Measurements from ENCODE around the gene FUOM. TPM values are rescaled to one million over a fixed set of nuclear protein-coding genes. Genes with fewer than 3 reads are reported as not detected.

FUOM gene
- total RNA-seq, 1 experiment from 2014 or later, result 4.7 TPM

- no peak for DNase-seq (ENCODE audit: low spot score)
Measured at GRCh38 chr10:133351408-133352318, 6.2 kb downstream of the FUOM start.

- DNase-seq (ENCODE audit: low spot score), result no peak
Measured at GRCh38 chr10:133350950-133351329, 6.9 kb downstream of the FUOM start.

GRCh38 chr10:133350283-133350949 lies 7.4 kb downstream of the FUOM start:
- DNase-seq (ENCODE audit: low spot score), result no peak

- no peak for DNase-seq (ENCODE audit: low spot score)
Measured at GRCh38 chr10:133349577-133350011, 8.2 kb downstream of the FUOM start.

GRCh38 chr10:133349160-133349568 lies 8.7 kb downstream of the FUOM start:
- DNase-seq (ENCODE audit: low spot score), result no peak

- no peak for DNase-seq (ENCODE audit: low spot score)
Measured at GRCh38 chr10:133347710-133348517, 9.9 kb downstream of the FUOM start.

GRCh38 chr10:133346413-133346812 lies 11.4 kb downstream of the FUOM start:
- DNase-seq (ENCODE audit: low spot score), result no peak

GRCh38 chr10:133344236-133344635 lies 13.6 kb downstream of the FUOM start:
- DNase-seq (ENCODE audit: low spot score), result no peak

- DNase-seq (ENCODE audit: low spot score), result no peak
Measured at GRCh38 chr10:133343558-133343957, 14.3 kb downstream of the FUOM start.

GRCh38 chr10:133342942-133343341 lies 14.9 kb downstream of the FUOM start:
- no peak for DNase-seq (ENCODE audit: low spot score)

GRCh38 chr10:133341983-133342382 lies 15.8 kb downstream of the FUOM start:
- no peak for DNase-seq (ENCODE audit: low spot score)

GRCh38 chr10:133339708-133340380 lies 18.0 kb downstream of the FUOM start:
- no peak for DNase-seq (ENCODE audit: low spot score)

- DNase-seq (ENCODE audit: low spot score), result no peak
Measured at GRCh38 chr10:133338080-133339071, 19.4 kb downstream of the FUOM start.

- no peak for DNase-seq (ENCODE audit: low spot score)
Measured at GRCh38 chr10:133337370-133337725, 20.5 kb downstream of the FUOM start.

- DNase-seq (ENCODE audit: low spot score), result no peak
Measured at GRCh38 chr10:133336577-133337369, 21.0 kb downstream of the FUOM start, which contains the start of gene CALY. TSS of gene CALY (minus strand) at chr10:133336896. CDS start at chr10:133328989, 7,907 bp downstream.

- no peak for DNase-seq (ENCODE audit: low spot score)
Measured at GRCh38 chr10:133336118-133336576, 21.7 kb downstream of the FUOM start.

GRCh38 chr10:133335246-133336117 lies 22.3 kb downstream of the FUOM start:
- no peak for DNase-seq (ENCODE audit: low spot score)

GRCh38 chr10:133334503-133335245 lies 23.1 kb downstream of the FUOM start:
- DNase-seq (ENCODE audit: low spot score), result no peak

All from H4 (cell line).